ENCODE results near the gene MCTP1.

Gene MCTP1

GRCh38 chr5:95070453-95070852, 214.4 kb downstream of the MCTP1 start:
- DNase-seq = no peak

GRCh38 chr5:95069948-95070347, 214.9 kb downstream of the MCTP1 start:
- DNase-seq = no peak

- DNase-seq = no peak
Observed at GRCh38 chr5:95069021-95069420, 215.9 kb downstream of the MCTP1 start.

- no peak for DNase-seq
Observed at GRCh38 chr5:95068289-95068910, 216.5 kb downstream of the MCTP1 start.

GRCh38 chr5:95066048-95066447, 218.8 kb downstream of the MCTP1 start:
- no peak for DNase-seq

GRCh38 chr5:95063492-95063891, 221.4 kb downstream of the MCTP1 start:
- no peak for DNase-seq

- DNase-seq = no peak
Observed at GRCh38 chr5:95060098-95060497, 224.8 kb downstream of the MCTP1 start.

- no peak for DNase-seq
Observed at GRCh38 chr5:95059636-95060035, 225.3 kb downstream of the MCTP1 start.

- no peak for DNase-seq
Observed at GRCh38 chr5:95057615-95058014, 227.3 kb downstream of the MCTP1 start.

- DNase-seq = no peak
Observed at GRCh38 chr5:95053253-95053652, 231.6 kb downstream of the MCTP1 start.

GRCh38 chr5:95050708-95051107, 234.2 kb downstream of the MCTP1 start:
- no peak for DNase-seq

- no peak for DNase-seq
Observed at GRCh38 chr5:95048628-95049027, 236.3 kb downstream of the MCTP1 start.

- no peak for DNase-seq
Observed at GRCh38 chr5:95045181-95045965, 239.5 kb downstream of the MCTP1 start.

- no peak for DNase-seq
Observed at GRCh38 chr5:95044096-95044495, 240.8 kb downstream of the MCTP1 start.

- no peak for DNase-seq
Observed at GRCh38 chr5:95043648-95044047, 241.2 kb downstream of the MCTP1 start.

GRCh38 chr5:95043234-95043633, 241.7 kb downstream of the MCTP1 start:
- no peak for DNase-seq

GRCh38 chr5:95042037-95042436, 242.9 kb downstream of the MCTP1 start:
- DNase-seq = no peak

- no peak for DNase-seq
Observed at GRCh38 chr5:95035891-95036685, 248.8 kb downstream of the MCTP1 start.

GRCh38 chr5:95032801-95033200, 252.1 kb downstream of the MCTP1 start:
- DNase-seq = no peak

GRCh38 chr5:95029569-95030366, 255.1 kb downstream of the MCTP1 start:
- no peak for DNase-seq

GRCh38 chr5:95027775-95028174, 257.1 kb downstream of the MCTP1 start:
- no peak for DNase-seq

- DNase-seq = no peak
Observed at GRCh38 chr5:95027151-95027721, 257.7 kb downstream of the MCTP1 start.

GRCh38 chr5:95026718-95027117, 258.2 kb downstream of the MCTP1 start:
- no peak for DNase-seq

All from cerebellar nuclear complex (tissue), 1 donor.